ENCODE measurements around the gene GGT6. TPM values are rescaled to one million over a fixed set of nuclear protein-coding genes. Genes with fewer than 3 reads are reported as not detected.

Gene GGT6
- total and polyA plus RNA-seq, 8 donors, result 20.7 to 36.1 (median 32.9) TPM

- no peak for ATAC-seq
- DNase-seq, result no peak
- intact Hi-C loops (cut with DNase I), result no loop called here
- TF ChIP-seq CTCF (IDR thresholded peaks at IDR 0.05), result no peak
- H3K4me3 ChIP-seq, result no peak overlapping the region
- H3K36me3 ChIP-seq, result no peaks in the 10 kb centered on the region
- no peak for FAIRE-seq
- peaks cover 0 to 5% (median 0%) of the 10 kb centered on the region in 4 donors for H3K27me3 ChIP-seq
- H3K27ac ChIP-seq, result no peak overlapping the region
- no peaks in the 10 kb centered on the region for H3K9me3 ChIP-seq
- 78 to 87% methylated on average over 3 of the region's 3 CpGs for WGBS, 2 donors
- H3K4me1 ChIP-seq, result peaks cover 0 to 8% (median 0%) of the 10 kb centered on the region in 3 donors
These were observed 22.8 kb upstream of the GGT6 start for GRCh38 chr17:4583206-4583605.

GRCh38 chr17:4582691-4583090 lies 22.3 kb upstream of the GGT6 start:
- ATAC-seq (no peak), FAIRE-seq (no peak), DNase-seq (no peak)
- Histone ChIP-seq H3K36me3 (no peaks in the 10 kb centered on the region), H3K4me3 (no peak overlapping the region), H3K4me1 (peaks cover 0 to 8% (median 0%) of the 10 kb centered on the region in 3 donors), H3K27me3 (peaks cover 0 to 5% (median 0%) of the 10 kb centered on the region in 4 donors), H3K9me3 (no peaks in the 10 kb centered on the region), H3K27ac (no peak overlapping the region)
- intact Hi-C loops (cut with DNase I), result no loop called here
- TF ChIP-seq CTCF (IDR thresholded peaks at IDR 0.05), result no peak
- 70 to 81% methylated on average over 8 of the region's 8 CpGs for WGBS, 2 donors

GRCh38 chr17:4582101-4582501 lies 21.7 kb upstream of the GGT6 start:
- H3K4me3 ChIP-seq, result no peak overlapping the region
- peaks cover 0 to 5% (median 0%) of the 10 kb centered on the region in 4 donors for H3K27me3 ChIP-seq
- intact Hi-C loops (cut with DNase I), result no loop called here
- WGBS, 2 donors, result 40 to 53% methylated on average over 7 of the region's 7 CpGs
- no peaks in the 10 kb centered on the region for H3K9me3 ChIP-seq
- H3K4me1 ChIP-seq, result peaks cover 0 to 8% (median 0%) of the 10 kb centered on the region in 3 donors
- no peak for FAIRE-seq
- H3K36me3 ChIP-seq, result no peaks in the 10 kb centered on the region
- TF ChIP-seq CTCF (IDR thresholded peaks at IDR 0.05), result no peak
- DNase-seq, result peak in 1 of 6 donors; percentile 44
- ATAC-seq, result no peak
- no peak overlapping the region for H3K27ac ChIP-seq

GRCh38 chr17:4580291-4580690 lies 19.9 kb upstream of the GGT6 start:
- no peak for ATAC-seq
- no peak for FAIRE-seq
- DNase-seq, result no peak

More at GRCh38 chr17:4580291-4580690, 19.9 kb upstream of the GGT6 start:
- intact Hi-C loops (cut with DNase I), result no loop called here
- Histone ChIP-seq H3K4me3 (no peak overlapping the region), H3K27ac (no peak overlapping the region), H3K36me3 (no peaks in the 10 kb centered on the region), H3K27me3 (peaks cover 0 to 5% (median 0%) of the 10 kb centered on the region in 4 donors), H3K4me1 (peaks cover 0 to 8% (median 0%) of the 10 kb centered on the region in 3 donors), H3K9me3 (no peaks in the 10 kb centered on the region)
- TF ChIP-seq CTCF (IDR thresholded peaks at IDR 0.05), result no peak
- WGBS, 2 donors, result 41 to 44% methylated on average over 7 of the region's 7 CpGs

All from pancreas (tissue), 10 donors.